ENCODE data around the gene NAGPA.

The NAGPA gene

DNA sequence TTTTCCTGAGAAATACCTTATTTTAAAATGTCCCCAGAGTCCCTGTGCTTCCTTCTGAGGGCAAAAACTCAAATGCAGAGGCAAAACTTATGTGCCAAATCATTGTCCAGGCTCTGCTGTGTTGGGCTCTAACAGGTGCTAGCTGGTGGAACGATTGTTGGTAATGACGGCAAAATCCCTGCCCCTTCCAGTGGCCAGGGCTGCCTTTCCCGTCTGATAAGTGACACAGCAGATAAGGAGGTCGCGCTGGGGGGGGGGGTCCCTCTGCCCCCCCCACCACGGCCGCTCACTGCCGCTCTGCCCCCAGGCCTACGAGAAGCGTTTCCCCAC, 46.5 kb downstream of the NAGPA start:
- no peak for TF ChIP-seq CEBPB (IDR thresholded peaks at IDR 0.05)
- no peak for TF ChIP-seq RAD21 (IDR thresholded peaks at IDR 0.05; ENCODE audit: low read depth)
- no peak for TF ChIP-seq ZBTB7A (IDR thresholded peaks at IDR 0.05; ENCODE audit: low read depth)
- no peak for TF ChIP-seq TCF12 (IDR thresholded peaks at IDR 0.05; ENCODE audit: low read depth)
- TF ChIP-seq, protein P1, sequence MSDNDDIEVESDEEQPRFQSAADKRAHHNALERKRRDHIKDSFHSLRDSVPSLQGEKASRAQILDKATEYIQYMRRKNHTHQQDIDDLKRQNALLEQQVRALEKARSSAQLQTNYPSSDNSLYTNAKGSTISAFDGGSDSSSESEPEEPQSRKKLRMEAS (IDR thresholded peaks at IDR 0.05) = no peak

DNA sequence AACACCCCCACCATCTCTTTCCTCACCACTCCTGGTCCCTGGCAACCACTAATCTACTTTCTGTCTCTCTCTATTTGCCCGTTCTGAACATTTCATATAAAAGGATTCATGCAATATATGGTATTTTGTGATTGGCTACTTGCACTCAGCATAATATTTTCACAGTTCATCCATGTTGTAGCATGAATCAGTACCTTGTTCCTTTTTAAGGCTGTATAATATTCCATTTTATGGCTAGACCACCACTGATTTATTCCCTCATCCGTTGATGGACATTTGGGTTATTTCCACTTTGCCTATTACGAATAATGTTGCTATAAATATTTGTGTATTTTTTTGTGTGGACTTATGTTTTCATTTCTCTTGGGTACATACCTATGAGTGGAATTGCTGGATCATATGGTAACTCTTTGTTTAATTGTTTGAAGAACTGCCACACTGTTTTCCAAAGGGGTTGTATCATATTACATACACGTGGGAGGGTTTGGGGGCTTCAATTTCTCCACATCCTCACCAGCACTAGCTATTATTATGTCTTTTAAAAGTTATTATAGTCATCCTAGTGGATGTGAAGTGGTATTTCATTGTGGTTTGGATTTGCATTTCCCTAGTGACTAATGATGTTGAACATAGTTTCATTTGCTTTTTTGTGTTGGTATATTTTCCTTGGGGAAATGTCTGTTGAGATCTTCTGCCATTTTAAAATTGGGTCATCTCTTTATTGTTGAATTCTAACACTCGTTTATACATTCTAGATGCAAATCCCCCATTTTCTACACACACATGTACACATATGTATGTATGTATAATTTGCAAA, 49.4 kb downstream of the NAGPA start:
- TF ChIP-seq TCF12 (IDR thresholded peaks at IDR 0.05; ENCODE audit: low read depth) (no peak), NFIC (IDR thresholded peaks at IDR 0.05) (no peak), ZBTB7A (IDR thresholded peaks at IDR 0.05; ENCODE audit: low read depth) (no peak), TEAD4 (IDR thresholded peaks at IDR 0.05) (no peak), YY1 (IDR thresholded peaks at IDR 0.05; ENCODE audit: low read depth) (no peak), FOXM1 (IDR thresholded peaks at IDR 0.05; ENCODE audit: borderline replicate concordance, low read depth) (no peak), EGR1 (IDR thresholded peaks at IDR 0.05) (no peak)
- TF ChIP-seq, protein P1 (IDR thresholded peaks at IDR 0.05) = no peak
- TF ChIP-seq, protein P2, sequence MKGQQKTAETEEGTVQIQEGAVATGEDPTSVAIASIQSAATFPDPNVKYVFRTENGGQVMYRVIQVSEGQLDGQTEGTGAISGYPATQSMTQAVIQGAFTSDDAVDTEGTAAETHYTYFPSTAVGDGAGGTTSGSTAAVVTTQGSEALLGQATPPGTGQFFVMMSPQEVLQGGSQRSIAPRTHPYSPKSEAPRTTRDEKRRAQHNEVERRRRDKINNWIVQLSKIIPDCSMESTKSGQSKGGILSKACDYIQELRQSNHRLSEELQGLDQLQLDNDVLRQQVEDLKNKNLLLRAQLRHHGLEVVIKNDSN (IDR thresholded peaks at IDR 0.05) = no peak

DNA sequence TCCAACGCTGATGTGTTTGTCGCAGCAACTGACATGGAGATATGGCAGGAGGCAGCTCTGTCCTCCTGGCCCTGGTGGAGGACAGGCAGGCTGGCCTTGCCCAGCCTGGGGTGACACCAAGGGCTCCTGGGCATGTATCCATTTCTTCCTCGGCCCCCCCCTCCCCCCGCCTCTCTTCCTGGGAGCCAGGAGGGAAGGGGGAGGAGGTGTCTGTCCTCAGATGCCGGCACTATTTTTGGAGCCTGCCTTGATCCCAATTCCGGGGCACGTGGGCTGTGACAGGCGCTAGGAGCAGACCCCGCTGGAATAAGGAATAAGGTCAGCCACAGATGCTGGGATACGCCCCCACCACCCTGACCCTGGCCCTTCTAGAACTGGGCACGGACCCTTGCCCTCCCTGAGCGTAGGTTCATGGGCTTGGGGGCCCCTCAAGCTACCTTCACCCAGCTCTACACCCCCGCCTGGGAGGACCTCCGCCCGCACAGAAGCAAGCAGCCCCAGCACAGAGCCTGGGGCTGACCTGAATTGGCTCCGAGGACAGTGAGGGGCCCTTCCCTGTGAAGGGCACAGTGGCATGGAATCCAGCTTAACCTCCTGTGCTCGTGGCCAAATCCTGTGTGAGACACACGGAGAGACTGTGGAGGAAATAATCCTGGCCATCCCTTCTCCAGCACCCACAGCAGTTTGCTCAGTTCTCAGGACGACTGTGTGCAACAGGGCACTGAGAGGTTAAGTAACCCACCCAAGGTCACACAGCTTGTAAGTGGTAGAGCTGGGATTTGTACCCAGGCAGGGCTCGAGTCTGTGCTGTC, 51.5 kb downstream of the NAGPA start:
- TF ChIP-seq NFIC (IDR thresholded peaks at IDR 0.05) = no peak

DNA sequence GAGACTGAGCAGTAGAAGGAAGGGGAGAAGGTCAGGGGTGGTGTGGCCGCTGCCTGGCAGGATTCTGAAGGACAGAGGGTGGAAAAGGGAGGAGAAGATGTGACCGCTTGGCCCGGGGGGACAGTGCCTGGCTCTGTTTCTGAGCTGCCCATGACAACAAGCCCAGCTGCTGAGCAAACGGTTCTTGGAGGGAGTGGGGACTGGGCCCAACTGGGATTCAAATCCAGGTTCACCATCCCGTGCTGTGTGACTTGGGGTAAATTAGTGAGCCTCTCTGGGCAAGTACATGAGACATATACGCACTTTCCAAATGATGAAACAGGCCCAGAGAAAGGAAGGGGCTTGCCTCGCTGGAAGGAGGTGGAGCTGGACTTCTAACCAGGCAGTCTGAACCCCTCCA, 52.3 kb downstream of the NAGPA start:
- no peak for TF ChIP-seq FOXM1 (IDR thresholded peaks at IDR 0.05; ENCODE audit: borderline replicate concordance, low read depth)
- TF ChIP-seq, protein P1 (IDR thresholded peaks at IDR 0.05) = no peak
- TF ChIP-seq CEBPB (IDR thresholded peaks at IDR 0.05) = no peak
- no peak for TF ChIP-seq ZBTB7A (IDR thresholded peaks at IDR 0.05; ENCODE audit: low read depth)

DNA sequence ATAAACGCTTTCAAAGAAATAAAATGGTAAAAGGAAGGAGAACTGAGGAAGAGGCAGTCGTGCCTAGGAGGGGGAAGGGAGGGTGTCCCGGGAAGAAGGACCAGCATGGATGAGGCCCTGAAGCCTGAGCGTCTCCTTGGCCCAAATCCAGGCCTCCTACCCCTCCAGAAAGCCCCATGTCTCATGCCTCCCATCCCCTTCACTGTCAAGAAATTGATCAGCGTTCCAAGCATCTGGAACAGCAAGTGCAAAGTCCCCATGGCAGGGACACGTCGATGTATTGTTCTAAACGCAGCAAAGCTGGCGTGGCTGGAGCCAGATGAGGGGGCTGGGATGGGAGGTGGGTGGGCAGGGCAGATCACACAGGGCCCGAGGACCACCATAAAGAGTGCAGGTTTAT, 53.0 kb downstream of the NAGPA start:
- TF ChIP-seq FOXM1 (IDR thresholded peaks at IDR 0.05; ENCODE audit: borderline replicate concordance, low read depth) = no peak
- no peak for TF ChIP-seq EP300 (IDR thresholded peaks at IDR 0.05; ENCODE audit: borderline replicate concordance)
- TF ChIP-seq, protein P2 (IDR thresholded peaks at IDR 0.05) = no peak
- no peak for TF ChIP-seq TCF12 (IDR thresholded peaks at IDR 0.05; ENCODE audit: low read depth)
- TF ChIP-seq, protein P3, sequence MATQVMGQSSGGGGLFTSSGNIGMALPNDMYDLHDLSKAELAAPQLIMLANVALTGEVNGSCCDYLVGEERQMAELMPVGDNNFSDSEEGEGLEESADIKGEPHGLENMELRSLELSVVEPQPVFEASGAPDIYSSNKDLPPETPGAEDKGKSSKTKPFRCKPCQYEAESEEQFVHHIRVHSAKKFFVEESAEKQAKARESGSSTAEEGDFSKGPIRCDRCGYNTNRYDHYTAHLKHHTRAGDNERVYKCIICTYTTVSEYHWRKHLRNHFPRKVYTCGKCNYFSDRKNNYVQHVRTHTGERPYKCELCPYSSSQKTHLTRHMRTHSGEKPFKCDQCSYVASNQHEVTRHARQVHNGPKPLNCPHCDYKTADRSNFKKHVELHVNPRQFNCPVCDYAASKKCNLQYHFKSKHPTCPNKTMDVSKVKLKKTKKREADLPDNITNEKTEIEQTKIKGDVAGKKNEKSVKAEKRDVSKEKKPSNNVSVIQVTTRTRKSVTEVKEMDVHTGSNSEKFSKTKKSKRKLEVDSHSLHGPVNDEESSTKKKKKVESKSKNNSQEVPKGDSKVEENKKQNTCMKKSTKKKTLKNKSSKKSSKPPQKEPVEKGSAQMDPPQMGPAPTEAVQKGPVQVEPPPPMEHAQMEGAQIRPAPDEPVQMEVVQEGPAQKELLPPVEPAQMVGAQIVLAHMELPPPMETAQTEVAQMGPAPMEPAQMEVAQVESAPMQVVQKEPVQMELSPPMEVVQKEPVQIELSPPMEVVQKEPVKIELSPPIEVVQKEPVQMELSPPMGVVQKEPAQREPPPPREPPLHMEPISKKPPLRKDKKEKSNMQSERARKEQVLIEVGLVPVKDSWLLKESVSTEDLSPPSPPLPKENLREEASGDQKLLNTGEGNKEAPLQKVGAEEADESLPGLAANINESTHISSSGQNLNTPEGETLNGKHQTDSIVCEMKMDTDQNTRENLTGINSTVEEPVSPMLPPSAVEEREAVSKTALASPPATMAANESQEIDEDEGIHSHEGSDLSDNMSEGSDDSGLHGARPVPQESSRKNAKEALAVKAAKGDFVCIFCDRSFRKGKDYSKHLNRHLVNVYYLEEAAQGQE (IDR thresholded peaks at IDR 0.05; ENCODE audit: low read depth) = no peak
- TF ChIP-seq YY1 (IDR thresholded peaks at IDR 0.05; ENCODE audit: low read depth) = no peak
- no peak for TF ChIP-seq CEBPB (IDR thresholded peaks at IDR 0.05)
- TF ChIP-seq RAD21 (IDR thresholded peaks at IDR 0.05; ENCODE audit: low read depth) = no peak

DNA sequence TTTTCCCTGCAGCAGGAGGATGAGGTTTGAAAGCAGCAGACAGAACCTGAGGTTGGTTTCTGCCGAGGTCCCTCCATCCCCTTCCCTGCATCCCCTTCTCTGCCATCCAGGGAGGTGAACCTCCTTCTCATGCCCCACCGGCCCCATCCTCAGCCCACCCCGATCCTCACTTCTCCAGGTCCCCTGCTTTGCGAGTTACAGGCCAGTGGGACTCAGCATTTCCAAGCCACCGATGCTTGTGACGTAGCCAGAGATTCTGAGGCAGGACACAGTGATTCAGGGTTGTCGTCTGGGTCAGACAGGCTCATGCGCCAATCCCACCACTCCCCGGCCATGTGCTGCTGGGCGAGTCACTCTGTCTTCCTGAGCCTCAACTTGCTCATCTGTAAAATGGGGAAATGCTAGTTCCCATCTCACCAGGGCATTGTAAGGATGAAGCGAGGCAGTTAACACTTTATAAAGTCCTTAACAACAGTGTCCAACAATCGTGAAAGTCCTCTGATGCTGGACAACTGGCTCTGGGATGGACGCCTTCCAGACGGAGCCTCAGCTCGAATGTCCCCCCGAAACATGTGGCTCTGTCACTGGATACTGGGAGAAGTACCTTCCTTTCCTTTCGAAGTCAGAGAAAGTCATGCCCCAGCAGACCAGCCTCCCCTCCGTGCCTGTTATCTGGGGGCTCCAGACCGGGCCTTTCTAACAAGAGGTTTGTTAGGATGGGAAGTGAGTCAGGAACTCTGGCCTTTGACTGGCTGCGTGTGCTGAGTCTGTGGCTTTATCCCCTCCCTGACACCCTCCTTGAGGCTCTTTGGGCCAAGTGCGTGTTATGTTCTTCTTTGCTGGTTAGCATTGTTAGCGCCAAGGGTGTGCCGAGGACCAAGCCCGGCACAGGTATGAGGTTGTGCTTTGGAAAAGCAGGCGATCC, 53.7 kb downstream of the NAGPA start:
- TF ChIP-seq RAD21 (IDR thresholded peaks at IDR 0.05; ENCODE audit: low read depth) = no peak
- TF ChIP-seq CEBPB (IDR thresholded peaks at IDR 0.05) = no peak
- TF ChIP-seq, protein P2 (IDR thresholded peaks at IDR 0.05) = no peak
- no peak for TF ChIP-seq CREB1 (IDR thresholded peaks at IDR 0.05; ENCODE audit: low read depth)
- TF ChIP-seq TCF12 (IDR thresholded peaks at IDR 0.05; ENCODE audit: low read depth) = no peak
- TF ChIP-seq TAF1 (IDR thresholded peaks at IDR 0.05; ENCODE audit: low read depth) = no peak

DNA sequence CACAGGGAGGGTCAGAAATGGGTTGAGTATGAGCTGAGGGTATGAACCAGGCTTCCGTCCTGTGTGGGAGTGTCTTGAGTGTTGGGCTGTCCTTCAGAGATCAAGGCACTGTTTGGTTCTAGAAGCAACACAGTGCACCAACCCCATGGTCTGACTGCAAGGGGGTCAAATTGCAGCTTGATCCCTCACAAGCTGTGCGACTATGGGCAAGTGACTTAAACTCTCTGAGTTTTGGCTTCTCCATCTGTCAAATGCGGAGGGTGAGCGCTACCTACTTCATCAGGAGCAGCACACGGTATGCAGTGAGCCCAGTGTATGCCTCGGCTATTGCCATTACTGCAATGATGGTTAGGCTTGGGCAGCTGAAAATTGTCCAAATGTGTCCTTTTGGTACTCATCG, 54.6 kb downstream of the NAGPA start:
- no peak for TF ChIP-seq FOXM1 (IDR thresholded peaks at IDR 0.05; ENCODE audit: borderline replicate concordance, low read depth)
- TF ChIP-seq, protein P3 (IDR thresholded peaks at IDR 0.05; ENCODE audit: low read depth) = no peak
- TF ChIP-seq, protein P2 (IDR thresholded peaks at IDR 0.05) = no peak
- no peak for TF ChIP-seq RAD21 (IDR thresholded peaks at IDR 0.05; ENCODE audit: low read depth)
- TF ChIP-seq, protein P1 (IDR thresholded peaks at IDR 0.05) = no peak
- TF ChIP-seq NFIC (IDR thresholded peaks at IDR 0.05) = no peak
- no peak for TF ChIP-seq YY1 (IDR thresholded peaks at IDR 0.05; ENCODE audit: low read depth)
- no peak for TF ChIP-seq TEAD4 (IDR thresholded peaks at IDR 0.05)
- no peak for TF ChIP-seq CREB1 (IDR thresholded peaks at IDR 0.05; ENCODE audit: low read depth)
- TF ChIP-seq ZBTB7A (IDR thresholded peaks at IDR 0.05; ENCODE audit: low read depth) = no peak
- TF ChIP-seq TAF1 (IDR thresholded peaks at IDR 0.05; ENCODE audit: low read depth) = no peak
- TF ChIP-seq EP300 (IDR thresholded peaks at IDR 0.05; ENCODE audit: borderline replicate concordance) = no peak
- TF ChIP-seq CEBPB (IDR thresholded peaks at IDR 0.05) = no peak
- TF ChIP-seq EGR1 (IDR thresholded peaks at IDR 0.05) = no peak
- TF ChIP-seq TCF12 (IDR thresholded peaks at IDR 0.05; ENCODE audit: low read depth) = no peak

Measured in Ishikawa (cell line).